HepG2 (cell line): Measurements from ENCODE around the gene ACBD7. TPM values are rescaled to one million over a fixed set of nuclear protein-coding genes. Genes with fewer than 3 reads are reported as not detected.
A peak's percentile ranks its signal among the peaks of the same experiment; 100 is the strongest.

Source experiments
- ARNTL ChIP-seq: sonication (generic); formaldehyde crosslinking; IDR thresholded peaks from 2 replicates; pipeline ENCODE4 v1.4.0; 2020; ENCODE audit warnings: mild to moderate bottlenecking, missing genetic modification reagents
- ASH2L ChIP-seq: fragments of 300-600, 200-600 bp; sonication (generic); IDR thresholded peaks from 2 replicates; pipeline ENCODE4 v1.7.0; 2017; ENCODE audit warnings: low read depth, mild to moderate bottlenecking, moderate library complexity, mixed read lengths, low read length; ENCODE audit not compliant: insufficient read length
- ATF7-NPFF ChIP-seq: sonication (generic); formaldehyde crosslinking; IDR thresholded peaks from 2 replicates; pipeline ENCODE4 v1.8.1; 2023; ENCODE audit warnings: mild to moderate bottlenecking, low read depth, missing genetic modification reagents, moderate library complexity
- FOXC1 ChIP-seq: sonication (generic); formaldehyde crosslinking; IDR thresholded peaks from 2 replicates; pipeline ENCODE4 v1.8.0; 2022; ENCODE audit warnings: mild to moderate bottlenecking, missing genetic modification reagents, borderline replicate concordance
- JUN ChIP-seq: sonication (generic); formaldehyde crosslinking; IDR thresholded peaks from 2 replicates; pipeline ENCODE4 v1.4.0; 2020; ENCODE audit warnings: mild to moderate bottlenecking, missing genetic modification reagents
- RARG ChIP-seq: sonication (generic); formaldehyde crosslinking; IDR thresholded peaks from 2 replicates; pipeline ENCODE4 v1.4.0; 2020; ENCODE audit warnings: low read depth, mild to moderate bottlenecking, missing genetic modification reagents
- RBM22 ChIP-seq: fragments of 200-400 bp; formaldehyde crosslinking; optimal IDR thresholded peaks from 2 replicates; pipeline ENCODE3; 2017; ENCODE audit warnings: mild to moderate bottlenecking, low read length, moderate library complexity
- RFX1 ChIP-seq: fragments of 450-650 bp; IDR thresholded peaks from 2 replicates; pipeline ENCODE4 v1.6.1; 2017
- SIX4 ChIP-seq: sonication (generic); formaldehyde crosslinking; IDR thresholded peaks from 2 replicates; pipeline ENCODE4 v1.4.0; 2020; ENCODE audit warnings: missing genetic modification reagents
- SMARCE1 ChIP-seq: fragments of 450-650 bp; IDR thresholded peaks from 2 replicates; pipeline ENCODE4 v1.6.1; 2017; ENCODE audit warnings: borderline replicate concordance
- SNAI1 ChIP-seq: sonication (generic); formaldehyde crosslinking; IDR thresholded peaks from 2 replicates; pipeline ENCODE4 v1.5.0; 2020; ENCODE audit warnings: mild to moderate bottlenecking, missing genetic modification reagents, borderline replicate concordance
- YEATS2 ChIP-seq: sonication (generic); formaldehyde crosslinking; IDR thresholded peaks from 2 replicates; pipeline ENCODE4 v1.4.0; 2020; ENCODE audit warnings: missing genetic modification reagents, borderline replicate concordance
- ZMYM4 ChIP-seq: sonication (generic); formaldehyde crosslinking; IDR thresholded peaks from 2 replicates; pipeline ENCODE4 v1.8.1; 2023; ENCODE audit warnings: mild to moderate bottlenecking, missing genetic modification reagents
- ZNF30 ChIP-seq: sonication (generic); formaldehyde crosslinking; IDR thresholded peaks from 2 replicates; pipeline ENCODE4 v1.5.0; 2020; ENCODE audit warnings: mild to moderate bottlenecking, missing genetic modification reagents
- ZNF431 ChIP-seq: sonication (generic); formaldehyde crosslinking; IDR thresholded peaks from 2 replicates; pipeline ENCODE4 v1.9.0; 2022; ENCODE audit warnings: missing genetic modification reagents, low read depth, mild to moderate bottlenecking, borderline replicate concordance
- ZNF629 ChIP-seq: sonication (generic); formaldehyde crosslinking; conservative IDR thresholded peaks from 2 replicates; pipeline ENCODE4 v1.5.0; 2020; ENCODE audit warnings: missing genetic modification reagents
- ZZZ3 ChIP-seq: sonication (generic); formaldehyde crosslinking; IDR thresholded peaks from 2 replicates; pipeline ENCODE4 v1.4.0; 2020; ENCODE audit warnings: missing genetic modification reagents, mild to moderate bottlenecking, borderline replicate concordance
- polyA plus RNA-seq, 8 experiments: library from polyadenylated mRNA; depleted of rRNA in 3 of 8; stranded (reverse) in 7 of 8; unstranded in 1 of 8; fragments of >200 nt; fragmentation: Illumina TruSeq in 4 of 8; extraction: Trizol in 4 of 8; gene quantifications; 2 replicates each; pipeline versions ENCODE4 v1.2.1 to v1.2.3, GENCODE V29; 2011 to 2016; ENCODE audit warnings: low read depth in 4 of 8, missing spikeins in 1 of 8, mixed read lengths in 1 of 8; ENCODE audit not compliant: insufficient read depth in 1 of 8
- total RNA-seq, 5 experiments: library from RNA; depleted of rRNA; stranded (reverse); fragments of >200 nt; fragmentation: Illumina TruSeq; extraction: Trizol; gene quantifications; 2 replicates each; pipeline ENCODE4 v1.2.3, GENCODE V29; 2016; ENCODE audit warnings: low read depth in 1 of 5
- TF ChIP-seq, protein P1 (sequence below): sonication (generic); formaldehyde crosslinking; IDR thresholded peaks from 2 replicates; pipeline ENCODE4 v1.9.0; 2021; ENCODE audit warnings: mild to moderate bottlenecking, missing genetic modification reagents
- TF ChIP-seq, protein P2 (sequence below): sonication (generic); formaldehyde crosslinking; IDR thresholded peaks from 2 replicates; pipeline ENCODE4 v1.5.1; 2020; ENCODE audit warnings: mild to moderate bottlenecking, missing genetic modification reagents, borderline replicate concordance
- TF ChIP-seq, protein P3 (sequence below): sonication (generic); formaldehyde crosslinking; IDR thresholded peaks from 2 replicates; pipeline ENCODE4 v1.4.0; 2020; ENCODE audit warnings: missing genetic modification reagents

Gene ACBD7
- total and polyA plus RNA-seq, 2 of the 13 experiments (the other 11 are each of a cell fraction or from before 2014, with no cell fraction given) = 1.4 to 2.6 TPM

DNA sequence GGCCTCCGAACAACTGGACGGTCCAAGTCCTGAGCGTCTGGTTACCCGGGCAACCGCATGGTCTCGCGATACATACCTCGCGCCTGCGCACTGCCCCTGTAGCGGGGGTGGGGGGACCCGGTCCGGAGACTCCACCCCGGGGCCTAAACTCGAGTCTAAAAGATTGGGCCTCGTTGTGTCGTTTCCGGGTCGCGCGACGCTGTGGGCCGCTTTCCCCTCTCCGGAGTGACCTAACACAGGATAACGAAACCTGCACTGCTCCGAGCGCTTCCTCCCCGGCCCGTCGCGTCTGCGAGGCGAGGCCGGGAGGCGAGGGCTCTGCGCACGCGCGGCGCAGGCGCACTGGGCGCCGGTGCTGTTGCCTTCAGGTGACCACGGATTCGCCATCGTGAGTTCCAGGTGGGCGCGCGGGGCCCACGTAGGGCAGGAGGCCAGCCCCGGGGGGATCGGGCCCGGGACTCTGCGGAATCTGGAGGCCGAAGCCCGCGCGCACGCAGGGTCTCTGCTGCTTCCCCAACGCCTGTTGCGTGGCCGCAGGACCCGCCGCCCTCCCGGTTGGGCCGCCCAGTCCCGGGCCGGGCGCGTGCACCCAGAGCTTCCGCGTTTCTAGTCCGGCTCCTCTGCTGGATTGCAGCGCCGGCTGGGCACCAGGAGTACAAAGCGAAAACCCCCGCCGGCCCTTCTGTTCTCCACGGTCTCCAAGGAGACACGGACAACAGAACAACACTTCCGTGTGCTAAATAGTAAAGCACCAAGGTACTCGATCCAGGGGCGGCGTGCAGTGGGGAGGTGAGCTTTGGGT lies 8.6 kb upstream of the ACBD7 start, which contains the start of gene RPP38 (continued):
- TF ChIP-seq, protein P1, sequence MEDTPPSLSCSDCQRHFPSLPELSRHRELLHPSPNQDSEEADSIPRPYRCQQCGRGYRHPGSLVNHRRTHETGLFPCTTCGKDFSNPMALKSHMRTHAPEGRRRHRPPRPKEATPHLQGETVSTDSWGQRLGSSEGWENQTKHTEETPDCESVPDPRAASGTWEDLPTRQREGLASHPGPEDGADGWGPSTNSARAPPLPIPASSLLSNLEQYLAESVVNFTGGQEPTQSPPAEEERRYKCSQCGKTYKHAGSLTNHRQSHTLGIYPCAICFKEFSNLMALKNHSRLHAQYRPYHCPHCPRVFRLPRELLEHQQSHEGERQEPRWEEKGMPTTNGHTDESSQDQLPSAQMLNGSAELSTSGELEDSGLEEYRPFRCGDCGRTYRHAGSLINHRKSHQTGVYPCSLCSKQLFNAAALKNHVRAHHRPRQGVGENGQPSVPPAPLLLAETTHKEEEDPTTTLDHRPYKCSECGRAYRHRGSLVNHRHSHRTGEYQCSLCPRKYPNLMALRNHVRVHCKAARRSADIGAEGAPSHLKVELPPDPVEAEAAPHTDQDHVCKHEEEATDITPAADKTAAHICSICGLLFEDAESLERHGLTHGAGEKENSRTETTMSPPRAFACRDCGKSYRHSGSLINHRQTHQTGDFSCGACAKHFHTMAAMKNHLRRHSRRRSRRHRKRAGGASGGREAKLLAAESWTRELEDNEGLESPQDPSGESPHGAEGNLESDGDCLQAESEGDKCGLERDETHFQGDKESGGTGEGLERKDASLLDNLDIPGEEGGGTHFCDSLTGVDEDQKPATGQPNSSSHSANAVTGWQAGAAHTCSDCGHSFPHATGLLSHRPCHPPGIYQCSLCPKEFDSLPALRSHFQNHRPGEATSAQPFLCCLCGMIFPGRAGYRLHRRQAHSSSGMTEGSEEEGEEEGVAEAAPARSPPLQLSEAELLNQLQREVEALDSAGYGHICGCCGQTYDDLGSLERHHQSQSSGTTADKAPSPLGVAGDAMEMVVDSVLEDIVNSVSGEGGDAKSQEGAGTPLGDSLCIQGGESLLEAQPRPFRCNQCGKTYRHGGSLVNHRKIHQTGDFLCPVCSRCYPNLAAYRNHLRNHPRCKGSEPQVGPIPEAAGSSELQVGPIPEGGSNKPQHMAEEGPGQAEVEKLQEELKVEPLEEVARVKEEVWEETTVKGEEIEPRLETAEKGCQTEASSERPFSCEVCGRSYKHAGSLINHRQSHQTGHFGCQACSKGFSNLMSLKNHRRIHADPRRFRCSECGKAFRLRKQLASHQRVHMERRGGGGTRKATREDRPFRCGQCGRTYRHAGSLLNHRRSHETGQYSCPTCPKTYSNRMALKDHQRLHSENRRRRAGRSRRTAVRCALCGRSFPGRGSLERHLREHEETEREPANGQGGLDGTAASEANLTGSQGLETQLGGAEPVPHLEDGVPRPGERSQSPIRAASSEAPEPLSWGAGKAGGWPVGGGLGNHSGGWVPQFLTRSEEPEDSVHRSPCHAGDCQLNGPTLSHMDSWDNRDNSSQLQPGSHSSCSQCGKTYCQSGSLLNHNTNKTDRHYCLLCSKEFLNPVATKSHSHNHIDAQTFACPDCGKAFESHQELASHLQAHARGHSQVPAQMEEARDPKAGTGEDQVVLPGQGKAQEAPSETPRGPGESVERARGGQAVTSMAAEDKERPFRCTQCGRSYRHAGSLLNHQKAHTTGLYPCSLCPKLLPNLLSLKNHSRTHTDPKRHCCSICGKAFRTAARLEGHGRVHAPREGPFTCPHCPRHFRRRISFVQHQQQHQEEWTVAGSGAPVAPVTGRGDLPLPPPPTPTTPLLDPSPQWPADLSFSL (CRISPR knock-in tag) = no peak
- peak; percentile 93 for TF ChIP-seq ASH2L
- peak; percentile 94 for TF ChIP-seq RFX1
- TF ChIP-seq FOXC1 (CRISPR knock-in tag) = peak; percentile 79; the same call in 1 of the 2 replicates
- TF ChIP-seq JUN (CRISPR knock-in tag) = no peak
- TF ChIP-seq SMARCE1 = no peak
- TF ChIP-seq, protein P2, sequence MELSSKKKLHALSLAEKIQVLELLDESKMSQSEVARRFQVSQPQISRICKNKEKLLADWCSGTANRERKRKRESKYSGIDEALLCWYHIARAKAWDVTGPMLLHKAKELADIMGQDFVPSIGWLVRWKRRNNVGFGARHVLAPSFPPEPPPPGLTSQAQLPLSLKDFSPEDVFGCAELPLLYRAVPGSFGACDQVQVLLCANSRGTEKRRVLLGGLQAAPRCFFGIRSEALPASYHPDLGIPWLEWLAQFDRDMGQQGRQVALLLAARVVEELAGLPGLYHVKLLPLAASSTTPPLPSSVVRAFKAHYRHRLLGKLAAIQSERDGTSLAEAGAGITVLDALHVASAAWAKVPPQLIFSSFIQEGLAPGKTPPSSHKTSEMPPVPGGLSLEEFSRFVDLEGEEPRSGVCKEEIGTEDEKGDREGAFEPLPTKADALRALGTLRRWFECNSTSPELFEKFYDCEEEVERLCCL (CRISPR knock-in tag) = no peak
- TF ChIP-seq RARG (CRISPR knock-in tag) = no peak
- no peak; the same call in 1 of the 2 replicates for TF ChIP-seq ZZZ3 (CRISPR knock-in tag)
- TF ChIP-seq RBM22 = peak; percentile 55
- TF ChIP-seq ZNF431 (CRISPR knock-in tag) = 0 out of 2 replicates have a peak, but pooled peaks have one; percentile 76
- TF ChIP-seq SIX4 (CRISPR knock-in tag) = no peak; the same call in 1 of the 2 replicates
- TF ChIP-seq YEATS2 = peak; percentile 92
- peak; percentile 48; the same call in 1 of the 2 replicates for TF ChIP-seq ARNTL
- TF ChIP-seq SNAI1 (CRISPR knock-in tag) = no peak; the same call in 1 of the 2 replicates
- no peak for TF ChIP-seq ZNF30
- TF ChIP-seq ZMYM4 = peak; percentile 54; the same call in 1 of the 2 replicates
- peak; percentile 73 for TF ChIP-seq ATF7-NPFF (CRISPR knock-in tag)
- TF ChIP-seq, protein P3, sequence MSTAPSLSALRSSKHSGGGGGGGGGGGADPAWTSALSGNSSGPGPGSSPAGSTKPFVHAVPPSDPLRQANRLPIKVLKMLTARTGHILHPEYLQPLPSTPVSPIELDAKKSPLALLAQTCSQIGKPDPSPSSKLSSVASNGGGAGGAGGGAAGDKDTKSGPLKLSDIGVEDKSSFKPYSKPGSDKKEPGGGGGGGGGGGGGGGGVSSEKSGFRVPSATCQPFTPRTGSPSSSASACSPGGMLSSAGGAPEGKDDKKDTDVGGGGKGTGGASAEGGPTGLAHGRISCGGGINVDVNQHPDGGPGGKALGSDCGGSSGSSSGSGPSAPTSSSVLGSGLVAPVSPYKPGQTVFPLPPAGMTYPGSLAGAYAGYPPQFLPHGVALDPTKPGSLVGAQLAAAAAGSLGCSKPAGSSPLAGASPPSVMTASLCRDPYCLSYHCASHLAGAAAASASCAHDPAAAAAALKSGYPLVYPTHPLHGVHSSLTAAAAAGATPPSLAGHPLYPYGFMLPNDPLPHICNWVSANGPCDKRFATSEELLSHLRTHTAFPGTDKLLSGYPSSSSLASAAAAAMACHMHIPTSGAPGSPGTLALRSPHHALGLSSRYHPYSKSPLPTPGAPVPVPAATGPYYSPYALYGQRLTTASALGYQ (CRISPR knock-in tag) = peak; percentile 25; the same call in 1 of the 2 replicates
- 0 out of 2 replicates have a peak, but pooled peaks have one; percentile 24 for TF ChIP-seq ZNF629 (CRISPR knock-in tag)
